Heart right ventricle (tissue), 16 donors: ENCODE data around the gene RBBP5. TPM values are rescaled to one million over a fixed set of nuclear protein-coding genes. Genes with fewer than 3 reads are reported as not detected.

Experiments used
- ATAC-seq, 8 donors: fragments of 200-7000 bp; cut with Tn5 transposase; one replicate each; pipeline ENCODE4 v1.9.1; 2020; ENCODE audit warnings: mild to moderate bottlenecking in 8 of 8, moderate library complexity in 8 of 8, moderate number of reproducible peaks in 1 of 8
- DNase-seq, 2 donors: peaks; one replicate each; pipeline ENCODE4 v3.0.0-alpha.2; 2020
- H3K27ac ChIP-seq, 10 donors: fragments of 200-600 bp; sonication (generic) in 2 of 10; one replicate each; pipeline versions ENCODE4 v1.5.0 to v1.8.0; 2020 to 2022; ENCODE audit warnings: mild to moderate bottlenecking in 3 of 10
- H3K27me3 ChIP-seq, 7 donors: fragments of 200-600 bp; one replicate each; pipeline ENCODE4 v1.8.0; 2021 to 2022; ENCODE audit warnings: mild to moderate bottlenecking in 2 of 7
- H3K36me3 ChIP-seq, 9 donors: fragments of 200-600 bp; sonication (generic) in 1 of 9; one replicate each; pipeline versions ENCODE4 v1.5.0 to v1.8.0; 2020 to 2022; ENCODE audit warnings: mild to moderate bottlenecking in 2 of 9
- H3K4me1 ChIP-seq, 9 donors: fragments of 200-600 bp; sonication (generic) in 1 of 9; one replicate each; pipeline versions ENCODE4 v1.5.0 to v1.8.0; 2020 to 2022; ENCODE audit warnings: mild to moderate bottlenecking in 4 of 9
- H3K4me3 ChIP-seq, 10 donors: fragments of 200-600 bp; sonication (generic) in 2 of 10; one replicate each; pipeline versions ENCODE4 v1.5.0 to v1.8.0; 2020 to 2022; ENCODE audit warnings: mild to moderate bottlenecking in 7 of 10, moderate library complexity in 2 of 10
- H3K9me3 ChIP-seq, 11 donors: fragments of 200-600 bp in 10 of 11; sonication (generic) in 2 of 11; one replicate each; pipeline versions ENCODE4 v1.5.0 to v1.8.0; 2013 to 2022; ENCODE audit warnings: mild to moderate bottlenecking in 2 of 11, control low read depth in 1 of 11, moderate library complexity in 1 of 11
- WGBS, 2 donors: extraction: QIAGEN DNeasy Blood & Tissue Kit; methylation state at CpG; one replicate each; pipeline ENCODE4 v1.1.7; 2013; ENCODE audit warnings: inconsistent platforms in 1 of 2; 5-methylcytosine and 5-hydroxymethylcytosine counted together
- intact Hi-C, 10 donors: fragments of 100-400 bp; cut with DNase I; formaldehyde crosslinking; loops; one replicate each; pipeline versions ENCODE4 v1.11.1 to v1.14.2; 2022
- polyA plus RNA-seq, 2 donors: library from polyadenylated mRNA; stranded (reverse); fragments of 200-250 nt; gene quantifications; one replicate each; pipeline ENCODE4 v1.2.3, GENCODE V29; 2013
- total RNA-seq, 10 donors: library from RNA; stranded (reverse); fragmentation: NEBNext Ultra II Directional in 3 of 10; extraction: Animal tissue kit (Norgen Biotek cat#: 25700) in 3 of 10; gene quantifications; one replicate each; pipeline versions ENCODE4 v1.2.1 to v1.2.4, GENCODE V29; 2021 to 2023
- TF ChIP-seq, protein P1 (sequence below), 9 donors: fragments of 200-600 bp; sonication (generic) in 2 of 9; IDR thresholded peaks; one replicate each; pipeline versions ENCODE4 v1.5.0 to v1.8.0; 2021 to 2022; ENCODE audit warnings: antibody characterized with exemption in 9 of 9, mild to moderate bottlenecking in 5 of 9, moderate library complexity in 1 of 9
- donor health status: Arrhythmogenic right ventricular cardiomyopathy.
- donor health status: ischemic (EF 13 %, LVEDD 7.1; RV severe dilation, severe dysfunction).
- donor health status: healthy with polysubstance abuse.
- donor health status: DM: no; HTN: yes; CAD: no.
- donor health status: DM: no; HTN: no; CAD: no.
- donor health status: ischemic (EF 25% LVEDD 6.9; RV normal size, moderate dysfunction).
- donor health status: ischemic (EF 25% LVEDD 5.7; RV mildly dilated, moderate dysfunction).
- donor health status: healthy.
- donor health status: DM: yes; HTN: yes; CAD: no.
- donor health status: Ischemic cardiomyopathy.
- donor health status: ischemic (EF 35%, LVEDD 5.7; RV mildly dilated, moderate dysfunction).
- donor health status: nonischemic (EF 11% LVEDD 7.7; RV severe dilation, severe dysfunction).
- donor health status: DM: yes; HTN: yes; CAD: no.
- donor health status: PGD.
- donor health status: ischemic (EF 29% LVEDD 5.4; RV normal size, mild dysfunction).
- donor health status: nonischemic (EF 23%, LVEDD 6.1; RV moderate dilation, normal function).

The RBBP5 gene
- total and polyA plus RNA-seq, 12 donors: 3.4 to 12.4 (median 9.0) TPM

- ATAC-seq (peak in 7 of 8 donors; percentile 6 to 56 (median 17)), DNase-seq (no peak)
- WGBS, 2 donors: 75 to 77% methylated on average over 14 of the region's 14 CpGs
- Histone ChIP-seq H3K4me3 (no peak overlapping the region), H3K36me3 (no peaks in the 10 kb centered on the region), H3K4me1 (peaks cover 0 to 7% (median 4%) of the 10 kb centered on the region in 9 donors), H3K27me3 (peaks cover 0 to 2% (median 0%) of the 10 kb centered on the region in 7 donors), H3K27ac (no peak overlapping the region), H3K9me3 (no peaks in the 10 kb centered on the region)
- TF ChIP-seq, protein P1, sequence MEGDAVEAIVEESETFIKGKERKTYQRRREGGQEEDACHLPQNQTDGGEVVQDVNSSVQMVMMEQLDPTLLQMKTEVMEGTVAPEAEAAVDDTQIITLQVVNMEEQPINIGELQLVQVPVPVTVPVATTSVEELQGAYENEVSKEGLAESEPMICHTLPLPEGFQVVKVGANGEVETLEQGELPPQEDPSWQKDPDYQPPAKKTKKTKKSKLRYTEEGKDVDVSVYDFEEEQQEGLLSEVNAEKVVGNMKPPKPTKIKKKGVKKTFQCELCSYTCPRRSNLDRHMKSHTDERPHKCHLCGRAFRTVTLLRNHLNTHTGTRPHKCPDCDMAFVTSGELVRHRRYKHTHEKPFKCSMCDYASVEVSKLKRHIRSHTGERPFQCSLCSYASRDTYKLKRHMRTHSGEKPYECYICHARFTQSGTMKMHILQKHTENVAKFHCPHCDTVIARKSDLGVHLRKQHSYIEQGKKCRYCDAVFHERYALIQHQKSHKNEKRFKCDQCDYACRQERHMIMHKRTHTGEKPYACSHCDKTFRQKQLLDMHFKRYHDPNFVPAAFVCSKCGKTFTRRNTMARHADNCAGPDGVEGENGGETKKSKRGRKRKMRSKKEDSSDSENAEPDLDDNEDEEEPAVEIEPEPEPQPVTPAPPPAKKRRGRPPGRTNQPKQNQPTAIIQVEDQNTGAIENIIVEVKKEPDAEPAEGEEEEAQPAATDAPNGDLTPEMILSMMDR (IDR thresholded peaks at IDR 0.05): no peak
- intact Hi-C loops: loop anchor here (1.0 to 5.0 kb wide), 7 partner anchors 69 to 254 kb away; no protein-coding TSS in a partner anchor
Measured at GRCh38 chr1:205061227-205061626, 60.6 kb downstream of the RBBP5 start.

DNA sequence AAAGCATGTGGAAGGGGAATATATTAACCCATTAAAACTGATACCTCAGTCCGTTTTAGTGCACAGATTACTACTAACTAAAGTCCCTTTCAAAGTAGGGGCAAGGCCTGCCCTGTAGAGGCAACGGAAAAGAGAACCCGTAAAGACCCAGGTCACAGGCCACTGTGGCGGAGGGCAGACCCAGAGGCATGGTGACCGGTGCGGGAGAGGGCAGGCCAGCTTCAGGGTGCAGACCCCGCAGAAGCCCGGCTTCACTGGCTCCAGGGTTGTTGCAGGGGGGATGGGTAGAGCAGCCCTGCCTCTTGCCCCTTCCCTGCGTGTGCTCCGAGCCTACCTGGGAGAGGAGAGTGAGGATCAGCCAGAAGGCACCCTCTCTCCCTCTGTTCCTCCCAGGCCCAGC lies 61.0 kb downstream of the RBBP5 start:
- Histone ChIP-seq H3K4me3 (no peak overlapping the region), H3K36me3 (no peaks in the 10 kb centered on the region), H3K27ac (no peak overlapping the region), H3K9me3 (no peaks in the 10 kb centered on the region), H3K27me3 (peaks cover 0 to 4% (median 0%) of the 10 kb centered on the region in 7 donors), H3K4me1 (peaks cover 0 to 7% (median 4%) of the 10 kb centered on the region in 9 donors)
- TF ChIP-seq, protein P1 (IDR thresholded peaks at IDR 0.05): no peak
- intact Hi-C loops: loop anchor here (1.0 to 5.0 kb wide), 7 partner anchors 68 to 253 kb away; no protein-coding TSS in a partner anchor
- DNase-seq: no peak
- ATAC-seq: no peak
- WGBS, 2 donors: 95 to 97% methylated on average over 10 of the region's 10 CpGs

GRCh38 chr1:205059660-205060059 lies 62.1 kb downstream of the RBBP5 start:
- Histone ChIP-seq H3K27ac (no peak overlapping the region), H3K27me3 (peaks cover 0 to 5% (median 0%) of the 10 kb centered on the region in 7 donors), H3K4me1 (peaks cover 0 to 7% (median 4%) of the 10 kb centered on the region in 9 donors), H3K36me3 (no peaks in the 10 kb centered on the region), H3K4me3 (no peak overlapping the region), H3K9me3 (no peaks in the 10 kb centered on the region)
- WGBS, 2 donors: 93 to 95% methylated on average over 6 of the region's 6 CpGs
- intact Hi-C loops: loop anchor here in 9 of 10 donors (2.0 to 10.0 kb wide), 7 partner anchors 67 to 255 kb away; no protein-coding TSS in a partner anchor
- DNase-seq (no peak), ATAC-seq (no peak)
- TF ChIP-seq, protein P1 (IDR thresholded peaks at IDR 0.05): no peak

GRCh38 chr1:205058853-205059252 lies 62.9 kb downstream of the RBBP5 start:
- intact Hi-C loops: loop anchor here in 3 of 10 donors (5.0 to 10.0 kb wide), 3 partner anchors 72 to 254 kb away; no protein-coding TSS in a partner anchor
- H3K27ac ChIP-seq: no peak overlapping the region
- ATAC-seq: no peak
- H3K4me1 ChIP-seq: peaks cover 0 to 7% (median 4%) of the 10 kb centered on the region in 9 donors
- H3K4me3 ChIP-seq: no peak overlapping the region
- TF ChIP-seq, protein P1 (IDR thresholded peaks at IDR 0.05): no peak
- H3K36me3 ChIP-seq: no peaks in the 10 kb centered on the region
- 94% methylated on average over 12 of the region's 12 CpGs for WGBS, 2 donors
- no peak for DNase-seq
- no peaks in the 10 kb centered on the region for H3K9me3 ChIP-seq
- peaks cover 0 to 13% (median 4%) of the 10 kb centered on the region in 7 donors for H3K27me3 ChIP-seq
